Activated CD4-positive, alpha-beta T cell treated with anti-CD3 and anti-CD28 coated beads for 36 hours (primary cell): ENCODE measurements around the gene ANO1. TPM values are rescaled to one million over a fixed set of nuclear protein-coding genes. Genes with fewer than 3 reads are reported as not detected.

Experiments
- ATAC-seq: fragments of 200-7000 bp; cut with Tn5 transposase; one replicate; pipeline ENCODE4 v1.10.0; 2021; ENCODE audit warnings: mild to moderate bottlenecking, moderate library complexity
- CTCF ChIA-PET: fragments of 350-600 bp; sonication (Branson Sonifier 250); formaldehyde crosslinking; loops from one replicate; lab custom pipeline; 2021; ENCODE audit warnings: antibody characterized with exemption; lab: Charles Lee
- POLR2A ChIA-PET: fragments of 350-600 bp; sonication (Branson Sonifier 250); formaldehyde crosslinking; loops from one replicate; lab custom pipeline; 2021; ENCODE audit warnings: antibody characterized with exemption, inconsistent platforms; lab: Charles Lee
- DNase-seq: peaks from one replicate; pipeline ENCODE4 v3.0.0-alpha.2; 2020
- H3K27ac Mint-ChIP-seq: one replicate; pipeline ENCODE4 v1.8.0; 2021; ENCODE audit warnings: mixed read lengths
- H3K27me3 Mint-ChIP-seq: one replicate; pipeline ENCODE4 v1.8.0; 2021; ENCODE audit warnings: mixed read lengths
- H3K36me3 Mint-ChIP-seq: one replicate; pipeline ENCODE4 v1.8.0; 2021; ENCODE audit warnings: low read depth, mixed read lengths
- H3K4me1 Mint-ChIP-seq: one replicate; pipeline ENCODE4 v1.8.0; 2021; ENCODE audit warnings: mixed read lengths
- H3K4me3 Mint-ChIP-seq: one replicate; pipeline ENCODE4 v1.8.0; 2021; ENCODE audit warnings: mild to moderate bottlenecking, moderate library complexity, mixed read lengths
- H3K9me3 Mint-ChIP-seq: one replicate; pipeline ENCODE4 v1.8.0; 2021; ENCODE audit warnings: low read depth, mixed read lengths
- intact Hi-C, 2 experiments: fragments of 100-400 bp; cut with DNase I in 1 of 2; cut with micrococcal nuclease in 1 of 2; formaldehyde crosslinking; loops; one replicate each; pipeline versions ENCODE4 v1.14.2 to v1.15.1; 2022 to 2024; cut with DNase I, micrococcal nuclease
- total RNA-seq, 2 experiments: library from RNA; stranded (reverse); gene quantifications; one replicate each; pipeline ENCODE4 v1.2.3, GENCODE V29; 2021

Gene ANO1
- total RNA-seq, 2 experiments from 2014 or later = not detected

GRCh38 chr11:70067036-70067435 lies 11.1 kb upstream of the ANO1 start:
- CTCF ChIA-PET = no interaction called here
- Mint-ChIP-seq H3K36me3 (no peaks in the 10 kb centered on the region), H3K9me3 (no peaks in the 10 kb centered on the region), H3K4me1 (no peaks in the 10 kb centered on the region), H3K4me3 (no peak overlapping the region), H3K27me3 (peaks cover 40% of the 10 kb centered on the region), H3K27ac (no peak overlapping the region)
- POLR2A ChIA-PET = no interaction called here
- ATAC-seq = no peak
- no peak for DNase-seq
- intact Hi-C loops = no loop called here

GRCh38 chr11:70067591-70068341 lies 10.4 kb upstream of the ANO1 start:
- no peaks in the 10 kb centered on the region for H3K4me1 Mint-ChIP-seq
- H3K36me3 Mint-ChIP-seq = no peaks in the 10 kb centered on the region
- H3K27ac Mint-ChIP-seq = no peak overlapping the region
- intact Hi-C loops = no loop called here
- no peak overlapping the region for H3K4me3 Mint-ChIP-seq
- no peak for ATAC-seq
- POLR2A ChIA-PET = no interaction called here
- CTCF ChIA-PET = no interaction called here
- DNase-seq = no peak
- H3K27me3 Mint-ChIP-seq = peaks cover 45% of the 10 kb centered on the region
- H3K9me3 Mint-ChIP-seq = no peaks in the 10 kb centered on the region

- Mint-ChIP-seq H3K4me3 (no peak overlapping the region), H3K27ac (no peak overlapping the region), H3K36me3 (no peaks in the 10 kb centered on the region), H3K27me3 (peaks cover 51% of the 10 kb centered on the region), H3K4me1 (no peaks in the 10 kb centered on the region), H3K9me3 (no peaks in the 10 kb centered on the region)
- ChIA-PET CTCF (no interaction called here), POLR2A (no interaction called here)
- intact Hi-C loops = no loop called here
- DNase-seq = no peak
- ATAC-seq = no peak
Measured at GRCh38 chr11:70068345-70068744, 9.8 kb upstream of the ANO1 start.

- POLR2A ChIA-PET = no interaction called here
- intact Hi-C loops = no loop called here
- H3K4me1 Mint-ChIP-seq = peaks cover 2% of the 10 kb centered on the region
- H3K27ac Mint-ChIP-seq = no peak overlapping the region
- peaks cover 56% of the 10 kb centered on the region for H3K27me3 Mint-ChIP-seq
- DNase-seq = no peak
- H3K9me3 Mint-ChIP-seq = no peaks in the 10 kb centered on the region
- H3K36me3 Mint-ChIP-seq = no peaks in the 10 kb centered on the region
- CTCF ChIA-PET = interaction anchor here (0.6 kb wide), 1 partner anchor 40 kb away, joined by 3 read pairs; no protein-coding TSS in a partner anchor
- ATAC-seq = no peak
- H3K4me3 Mint-ChIP-seq = no peak overlapping the region
Measured at GRCh38 chr11:70068950-70069349, 9.2 kb upstream of the ANO1 start.

- DNase-seq (no peak), ATAC-seq (no peak)
- Mint-ChIP-seq H3K4me3 (no peak overlapping the region), H3K27me3 (peaks cover 58% of the 10 kb centered on the region), H3K27ac (no peak overlapping the region), H3K4me1 (peaks cover 4% of the 10 kb centered on the region), H3K36me3 (no peaks in the 10 kb centered on the region), H3K9me3 (no peaks in the 10 kb centered on the region)
- ChIA-PET POLR2A (no interaction called here), CTCF (no interaction called here)
- intact Hi-C loops = no loop called here
Measured at GRCh38 chr11:70070706-70071105, 7.4 kb upstream of the ANO1 start.

- Mint-ChIP-seq H3K36me3 (no peaks in the 10 kb centered on the region), H3K9me3 (no peaks in the 10 kb centered on the region), H3K27ac (no peak overlapping the region), H3K4me3 (no peak overlapping the region), H3K4me1 (peaks cover 4% of the 10 kb centered on the region), H3K27me3 (peaks cover 63% of the 10 kb centered on the region)
- intact Hi-C loops = no loop called here
- DNase-seq = no peak
- ATAC-seq = no peak
- CTCF ChIA-PET = no interaction called here
- POLR2A ChIA-PET = no interaction called here
Measured at GRCh38 chr11:70071996-70072395, 6.1 kb upstream of the ANO1 start.

- H3K9me3 Mint-ChIP-seq = no peaks in the 10 kb centered on the region
- ATAC-seq = no peak
- POLR2A ChIA-PET = no interaction called here
- CTCF ChIA-PET = no interaction called here
- intact Hi-C loops = no loop called here
- H3K27me3 Mint-ChIP-seq = peaks cover 66% of the 10 kb centered on the region
- H3K36me3 Mint-ChIP-seq = no peaks in the 10 kb centered on the region
- no peak for DNase-seq
- peaks cover 4% of the 10 kb centered on the region for H3K4me1 Mint-ChIP-seq
- H3K4me3 Mint-ChIP-seq = no peak overlapping the region
- H3K27ac Mint-ChIP-seq = no peak overlapping the region
Measured at GRCh38 chr11:70072461-70072860, 5.7 kb upstream of the ANO1 start.

GRCh38 chr11:70072861-70073755 lies 5.0 kb upstream of the ANO1 start:
- no peak for DNase-seq
- CTCF ChIA-PET = interaction anchor here (0.6 kb wide), 1 partner anchor 210 kb away, joined by 3 read pairs; no protein-coding TSS in a partner anchor
- H3K27me3 Mint-ChIP-seq = peaks cover 66% of the 10 kb centered on the region

GRCh38 chr11:70073871-70074371 lies 4.2 kb upstream of the ANO1 start:
- Mint-ChIP-seq H3K36me3 (no peaks in the 10 kb centered on the region), H3K27ac (no peak overlapping the region), H3K4me3 (no peak overlapping the region), H3K27me3 (peaks cover 60% of the 10 kb centered on the region), H3K4me1 (peaks cover 4% of the 10 kb centered on the region), H3K9me3 (no peaks in the 10 kb centered on the region)
- POLR2A ChIA-PET = interaction anchor here (0.6 kb wide), 1 partner anchor 817 kb away, joined by 3 read pairs; no protein-coding TSS in a partner anchor
- DNase-seq (no peak), ATAC-seq (no peak)
- CTCF ChIA-PET = no interaction called here
- intact Hi-C loops = no loop called here

More at GRCh38 chr11:70072861-70073755, 5.0 kb upstream of the ANO1 start:
- POLR2A ChIA-PET = no interaction called here
- Mint-ChIP-seq H3K4me3 (no peak overlapping the region), H3K36me3 (no peaks in the 10 kb centered on the region), H3K4me1 (peaks cover 4% of the 10 kb centered on the region), H3K9me3 (no peaks in the 10 kb centered on the region), H3K27ac (no peak overlapping the region)
- no peak for ATAC-seq
- intact Hi-C loops = no loop called here

- ATAC-seq (no peak), DNase-seq (no peak)
- H3K27me3 Mint-ChIP-seq = peaks cover 57% of the 10 kb centered on the region
- H3K36me3 Mint-ChIP-seq = no peaks in the 10 kb centered on the region
- H3K9me3 Mint-ChIP-seq = no peaks in the 10 kb centered on the region
- POLR2A ChIA-PET = interaction anchor here (0.6 kb wide), 1 partner anchor 816 kb away, joined by 3 read pairs; no protein-coding TSS in a partner anchor
- CTCF ChIA-PET = no interaction called here
- H3K4me1 Mint-ChIP-seq = peaks cover 4% of the 10 kb centered on the region
- intact Hi-C loops = no loop called here
- H3K4me3 Mint-ChIP-seq = no peak overlapping the region
- H3K27ac Mint-ChIP-seq = no peak overlapping the region
Measured at GRCh38 chr11:70074746-70075145, 3.4 kb upstream of the ANO1 start.

GRCh38 chr11:70075836-70076235 lies 2.3 kb upstream of the ANO1 start:
- no peak overlapping the region for H3K4me3 Mint-ChIP-seq
- CTCF ChIA-PET = no interaction called here
- intact Hi-C loops = no loop called here
- no peak overlapping the region for H3K27ac Mint-ChIP-seq
- no peaks in the 10 kb centered on the region for H3K36me3 Mint-ChIP-seq
- H3K4me1 Mint-ChIP-seq = peaks cover 4% of the 10 kb centered on the region
- no peak for ATAC-seq
- H3K9me3 Mint-ChIP-seq = no peaks in the 10 kb centered on the region
- POLR2A ChIA-PET = no interaction called here
- H3K27me3 Mint-ChIP-seq = peaks cover 57% of the 10 kb centered on the region
- no peak for DNase-seq
